Nephron (organoid): Measurements from ENCODE around the gene SLC49A3.

Source experiments
- H3K27ac Mint-ChIP-seq, 3 experiments: 2 replicates each; pipeline ENCODE4 v1.8.0; 2020; ENCODE audit warnings: mixed read lengths in 3 of 3, mild to moderate bottlenecking in 2 of 3, moderate library complexity in 1 of 3
- H3K27me3 Mint-ChIP-seq: 2 replicates; pipeline ENCODE4 v1.8.0; 2021; ENCODE audit warnings: low read depth, mild to moderate bottlenecking, moderate library complexity, mixed read lengths
- H3K36me3 Mint-ChIP-seq: 2 replicates; pipeline ENCODE4 v1.8.0; 2020; ENCODE audit warnings: low read depth, mixed read lengths
- H3K4me1 Mint-ChIP-seq: 2 replicates; pipeline ENCODE4 v1.8.0; 2020; ENCODE audit warnings: mixed read lengths
- H3K4me3 Mint-ChIP-seq, 3 experiments: 2 replicates each; pipeline ENCODE4 v1.8.0; 2020; ENCODE audit warnings: mild to moderate bottlenecking in 3 of 3, mixed read lengths in 3 of 3, moderate library complexity in 2 of 3
- H3K9me3 Mint-ChIP-seq: 2 replicates; pipeline ENCODE4 v1.8.0; 2020; ENCODE audit warnings: mixed read lengths
- TF ChIP-seq, protein P1 (sequence below), 3 experiments: fragments of 200-600 bp; sonication (generic); IDR thresholded peaks; one replicate each; pipeline ENCODE4 v1.5.0; 2021; ENCODE audit warnings: antibody characterized with exemption in 3 of 3; ENCODE audit not compliant: unreplicated experiment in 3 of 3

Gene SLC49A3

DNA sequence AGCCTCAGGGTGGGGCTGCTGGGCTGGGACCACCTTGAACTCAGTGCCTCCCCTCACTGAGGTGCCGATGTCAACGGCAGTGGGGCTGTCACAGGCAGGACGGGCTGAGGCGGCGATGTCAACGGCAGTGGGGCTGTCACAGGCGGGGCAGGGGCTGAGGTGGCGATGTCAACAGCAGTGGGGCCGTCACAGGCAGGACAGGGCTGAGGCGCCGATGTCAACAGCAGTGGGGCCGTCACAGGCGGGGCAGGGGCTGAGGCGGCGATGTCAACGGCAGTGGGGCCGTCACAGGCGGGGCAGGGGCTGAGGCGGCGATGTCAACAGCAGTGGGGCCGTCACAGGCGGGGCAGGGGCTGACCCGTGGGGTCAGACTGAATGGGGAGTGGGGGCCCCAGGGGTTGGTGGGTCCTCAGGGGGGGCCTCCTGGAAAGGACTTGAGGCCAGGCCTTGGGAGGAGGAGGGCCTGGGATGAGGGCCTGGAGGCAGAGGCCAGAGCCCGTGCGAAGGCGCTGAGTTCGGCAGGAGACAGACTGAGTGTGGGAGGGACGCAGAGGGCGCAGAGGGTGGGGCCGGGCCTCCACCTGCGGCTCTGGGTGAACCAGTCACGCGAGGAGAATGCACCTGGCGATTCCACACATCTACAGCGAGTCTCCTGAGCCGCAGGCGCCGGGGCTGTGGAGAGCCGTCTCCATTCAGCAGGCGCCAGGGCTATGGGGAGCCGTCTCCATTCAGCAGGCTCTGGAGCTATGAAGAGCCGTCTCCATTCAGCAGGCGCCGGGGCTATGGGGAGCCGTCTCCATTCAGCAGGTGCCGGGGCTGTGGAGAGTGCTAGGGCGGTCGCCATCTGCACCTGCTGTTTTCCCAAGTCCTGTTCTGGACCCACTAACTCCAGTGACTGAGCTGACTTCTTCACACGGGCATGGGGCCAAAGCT, 37.7 kb downstream of the SLC49A3 start:
- TF ChIP-seq, protein P1, sequence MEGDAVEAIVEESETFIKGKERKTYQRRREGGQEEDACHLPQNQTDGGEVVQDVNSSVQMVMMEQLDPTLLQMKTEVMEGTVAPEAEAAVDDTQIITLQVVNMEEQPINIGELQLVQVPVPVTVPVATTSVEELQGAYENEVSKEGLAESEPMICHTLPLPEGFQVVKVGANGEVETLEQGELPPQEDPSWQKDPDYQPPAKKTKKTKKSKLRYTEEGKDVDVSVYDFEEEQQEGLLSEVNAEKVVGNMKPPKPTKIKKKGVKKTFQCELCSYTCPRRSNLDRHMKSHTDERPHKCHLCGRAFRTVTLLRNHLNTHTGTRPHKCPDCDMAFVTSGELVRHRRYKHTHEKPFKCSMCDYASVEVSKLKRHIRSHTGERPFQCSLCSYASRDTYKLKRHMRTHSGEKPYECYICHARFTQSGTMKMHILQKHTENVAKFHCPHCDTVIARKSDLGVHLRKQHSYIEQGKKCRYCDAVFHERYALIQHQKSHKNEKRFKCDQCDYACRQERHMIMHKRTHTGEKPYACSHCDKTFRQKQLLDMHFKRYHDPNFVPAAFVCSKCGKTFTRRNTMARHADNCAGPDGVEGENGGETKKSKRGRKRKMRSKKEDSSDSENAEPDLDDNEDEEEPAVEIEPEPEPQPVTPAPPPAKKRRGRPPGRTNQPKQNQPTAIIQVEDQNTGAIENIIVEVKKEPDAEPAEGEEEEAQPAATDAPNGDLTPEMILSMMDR (IDR thresholded peaks at IDR 0.05; ENCODE audit: unreplicated experiment in 3 of 3): no peak
- H3K4me3 Mint-ChIP-seq: no peak overlapping the region
- H3K36me3 Mint-ChIP-seq: no peaks in the 10 kb centered on the region
- H3K9me3 Mint-ChIP-seq: no peaks in the 10 kb centered on the region
- H3K27me3 Mint-ChIP-seq: peaks cover 11% of the 10 kb centered on the region
- no peak overlapping the region for H3K27ac Mint-ChIP-seq
- H3K4me1 Mint-ChIP-seq: peaks cover 18% of the 10 kb centered on the region

DNA sequence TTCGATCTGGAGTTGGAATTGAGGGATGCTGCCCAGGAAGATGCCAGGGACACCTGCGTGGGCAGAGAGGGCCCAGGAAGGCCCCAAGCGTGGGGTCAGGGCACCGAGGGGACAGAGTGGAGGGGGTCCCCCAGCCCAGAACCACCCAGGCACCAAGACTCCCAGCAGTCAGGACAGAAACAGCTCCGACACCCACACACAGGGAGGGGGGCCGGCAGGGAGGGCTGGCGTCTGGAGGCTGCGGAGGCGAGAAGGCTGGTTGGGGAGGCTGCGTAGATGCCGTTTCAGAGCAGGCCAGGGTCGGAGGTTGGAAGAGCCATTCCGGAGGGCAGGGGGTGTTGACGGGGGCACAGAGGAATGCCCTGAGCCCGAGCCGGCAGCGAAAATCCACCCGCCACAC, 38.5 kb downstream of the SLC49A3 start:
- TF ChIP-seq, protein P1 (IDR thresholded peaks at IDR 0.05; ENCODE audit: unreplicated experiment in 3 of 3): no peak
- no peak overlapping the region for H3K4me3 Mint-ChIP-seq
- peaks cover 12% of the 10 kb centered on the region for H3K27me3 Mint-ChIP-seq
- peaks cover 18% of the 10 kb centered on the region for H3K4me1 Mint-ChIP-seq
- H3K27ac Mint-ChIP-seq: no peak overlapping the region
- H3K9me3 Mint-ChIP-seq: peaks cover 2% of the 10 kb centered on the region
- H3K36me3 Mint-ChIP-seq: peaks cover 3% of the 10 kb centered on the region

DNA sequence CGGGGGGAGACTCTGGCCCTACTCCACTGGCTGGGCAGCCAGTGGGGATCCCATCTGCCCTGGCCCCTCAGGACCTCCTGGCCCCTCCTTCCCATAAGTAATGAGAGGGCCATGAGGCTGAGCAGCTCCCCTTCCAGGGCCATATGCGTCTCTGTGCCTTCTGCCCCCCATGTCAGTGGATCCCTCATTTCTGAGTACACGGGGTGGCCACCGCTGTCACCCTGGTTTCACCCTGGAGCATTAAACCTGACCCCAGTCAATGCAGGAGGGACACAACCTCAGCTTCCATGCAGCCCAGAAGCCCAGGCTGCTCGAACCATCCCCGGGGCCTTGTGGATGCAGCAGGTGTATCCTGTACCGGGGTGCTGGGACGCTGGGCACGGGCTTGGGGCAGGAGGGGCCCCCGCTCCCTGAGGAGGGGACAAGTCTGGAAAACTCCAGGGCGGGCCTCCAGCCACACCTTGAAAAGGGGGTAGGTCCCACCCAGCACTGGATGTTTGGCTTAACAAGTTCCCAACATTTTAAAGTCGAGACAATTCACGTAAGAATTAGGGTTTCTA, 39.1 kb downstream of the SLC49A3 start:
- H3K36me3 Mint-ChIP-seq: peaks cover 3% of the 10 kb centered on the region
- H3K9me3 Mint-ChIP-seq: peaks cover 2% of the 10 kb centered on the region
- TF ChIP-seq, protein P1 (IDR thresholded peaks at IDR 0.05; ENCODE audit: unreplicated experiment in 3 of 3): no peak
- no peak overlapping the region for H3K27ac Mint-ChIP-seq
- H3K4me1 Mint-ChIP-seq: peaks cover 18% of the 10 kb centered on the region
- H3K4me3 Mint-ChIP-seq: no peak overlapping the region
- peaks cover 12% of the 10 kb centered on the region for H3K27me3 Mint-ChIP-seq

DNA sequence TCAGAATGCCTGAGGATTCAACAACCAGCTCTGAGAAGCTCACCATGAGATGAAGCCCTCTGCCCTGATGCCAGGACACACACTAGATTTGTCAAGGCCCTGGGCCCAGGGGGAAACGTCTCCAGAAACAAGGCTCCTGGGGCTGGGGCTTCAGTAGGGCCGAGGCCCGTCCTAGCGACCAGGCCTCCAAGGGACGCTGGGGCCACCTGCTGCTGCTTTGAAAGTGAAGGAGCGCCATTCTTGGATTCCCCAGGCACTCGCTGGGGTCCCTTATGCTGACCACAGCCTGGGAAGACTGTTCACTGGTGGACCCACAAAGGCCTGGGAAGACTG, 39.7 kb downstream of the SLC49A3 start:
- TF ChIP-seq, protein P1 (IDR thresholded peaks at IDR 0.05; ENCODE audit: unreplicated experiment in 3 of 3): no peak
- Mint-ChIP-seq H3K27me3 (peaks cover 12% of the 10 kb centered on the region), H3K4me3 (no peak overlapping the region), H3K9me3 (peaks cover 2% of the 10 kb centered on the region), H3K4me1 (peaks cover 18% of the 10 kb centered on the region), H3K36me3 (peaks cover 3% of the 10 kb centered on the region), H3K27ac (peak overlapping the region in 1 of 3 experiments; percentile 72)

DNA sequence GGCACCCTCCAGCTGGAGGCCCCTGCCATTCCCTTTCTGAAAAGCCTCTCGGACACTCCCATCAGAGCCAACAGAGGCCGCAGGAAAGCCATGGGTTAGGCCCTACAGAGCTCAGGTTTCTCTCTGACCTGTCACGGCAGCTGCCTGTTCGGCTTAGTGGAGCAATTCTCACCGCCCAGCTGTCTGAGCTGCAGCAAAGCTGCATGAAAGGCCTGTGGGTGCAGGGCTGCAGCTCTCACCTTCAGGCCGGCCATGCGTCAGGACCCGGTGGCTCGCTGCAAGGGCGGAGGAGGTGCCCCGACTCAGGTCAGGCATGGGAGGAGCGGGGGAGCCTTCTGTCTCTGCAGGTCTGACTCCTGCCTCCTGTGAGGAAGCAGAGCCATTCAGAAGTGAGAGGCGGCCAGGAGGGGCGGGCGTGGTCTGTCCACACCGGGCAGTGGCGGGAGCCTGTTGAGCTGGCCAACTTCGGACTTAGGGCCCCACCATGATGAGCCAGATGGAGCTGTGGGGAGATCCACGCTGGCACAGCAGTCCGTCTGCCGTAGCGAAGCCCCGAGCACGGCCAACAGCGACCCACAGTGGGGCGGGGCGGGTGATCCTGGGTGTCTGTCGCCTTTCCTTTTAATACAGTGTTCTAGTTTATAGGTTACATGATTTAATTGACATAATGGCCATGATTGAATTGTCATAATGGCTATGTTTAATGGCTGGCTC, 40.2 kb downstream of the SLC49A3 start:
- Mint-ChIP-seq H3K27me3 (peaks cover 12% of the 10 kb centered on the region), H3K27ac (peak overlapping the region; percentile 21 to 73 (median 72)), H3K36me3 (peaks cover 3% of the 10 kb centered on the region), H3K4me1 (peaks cover 18% of the 10 kb centered on the region), H3K9me3 (peaks cover 2% of the 10 kb centered on the region), H3K4me3 (peak overlapping the region in 1 of 3 experiments; percentile 19)
- TF ChIP-seq, protein P1 (IDR thresholded peaks at IDR 0.05; ENCODE audit: unreplicated experiment in 3 of 3): no peak
